IgD-negative memory B cell (primary cell): ENCODE measurements around the gene GFER. TPM values are rescaled to one million over a fixed set of nuclear protein-coding genes. Genes with fewer than 3 reads are reported as not detected.

Experiments used
- H3K27ac Mint-ChIP-seq, 3 donors: one replicate each; pipeline ENCODE4 v1.8.0; 2020 to 2022; ENCODE audit warnings: mild to moderate bottlenecking in 3 of 3, mixed read lengths in 3 of 3, moderate library complexity in 1 of 3
- H3K27me3 Mint-ChIP-seq: one replicate; pipeline ENCODE4 v1.8.0; 2021; ENCODE audit warnings: mixed read lengths
- H3K36me3 Mint-ChIP-seq: one replicate; pipeline ENCODE4 v1.8.0; 2020; ENCODE audit warnings: mild to moderate bottlenecking, mixed read lengths
- H3K4me1 Mint-ChIP-seq, 3 donors: one replicate each; pipeline ENCODE4 v1.8.0; 2020 to 2022; ENCODE audit warnings: mixed read lengths in 3 of 3, mild to moderate bottlenecking in 1 of 3
- H3K4me3 Mint-ChIP-seq, 4 donors: one replicate each; pipeline ENCODE4 v1.8.0; 2020 to 2022; ENCODE audit warnings: mild to moderate bottlenecking in 4 of 4, mixed read lengths in 4 of 4, moderate library complexity in 3 of 4
- H3K9me3 Mint-ChIP-seq, 3 donors: one replicate each; pipeline ENCODE4 v1.8.0; 2020 to 2021; ENCODE audit warnings: mixed read lengths in 3 of 3, mild to moderate bottlenecking in 1 of 3
- polyA plus RNA-seq: library from polyadenylated mRNA; unstranded; fragments of 300-500 nt; fragmentation: Illumina TruSeq; gene quantifications from one replicate; pipeline ENCODE4 v1.2.3, GENCODE V29; 2021

Gene GFER
- polyA plus RNA-seq, 1 donor from 2014 or later: 39.0 TPM

DNA sequence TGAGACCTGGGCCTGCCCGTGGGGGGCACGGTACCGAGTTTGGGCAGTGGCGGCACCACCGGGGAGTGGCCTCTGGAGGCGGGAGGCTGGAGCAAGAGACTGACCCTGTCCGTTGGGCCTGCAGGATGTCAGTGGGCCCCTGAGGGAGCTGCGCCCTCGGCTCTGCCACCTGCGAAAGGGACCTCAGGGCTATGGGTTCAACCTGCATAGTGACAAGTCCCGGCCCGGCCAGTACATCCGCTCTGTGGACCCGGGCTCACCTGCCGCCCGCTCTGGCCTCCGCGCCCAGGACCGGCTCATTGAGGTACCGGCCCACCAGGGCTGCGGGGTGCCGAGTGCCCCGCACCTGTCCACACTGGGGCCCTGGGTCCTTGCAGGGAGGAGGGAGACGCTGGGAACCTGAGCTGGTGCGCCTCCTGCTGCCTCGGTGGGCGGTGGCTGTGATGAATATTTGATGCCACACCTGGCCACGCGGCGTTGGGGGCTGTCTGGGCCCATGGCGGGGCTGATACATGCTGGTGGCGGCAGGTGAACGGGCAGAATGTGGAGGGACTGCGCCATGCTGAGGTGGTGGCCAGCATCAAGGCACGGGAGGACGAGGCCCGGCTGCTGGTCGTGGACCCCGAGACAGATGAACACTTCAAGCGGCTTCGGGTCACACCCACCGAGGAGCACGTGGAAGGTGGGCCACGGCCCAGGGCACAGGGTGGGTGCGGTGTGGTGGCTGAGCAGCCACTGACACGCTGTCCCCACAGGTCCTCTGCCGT is 52.4 kb downstream of the GFER start:
- H3K4me1 Mint-ChIP-seq: no peaks in the 10 kb centered on the region
- no peaks in the 10 kb centered on the region for H3K36me3 Mint-ChIP-seq
- H3K9me3 Mint-ChIP-seq: no peaks in the 10 kb centered on the region
- peak overlapping the region in 1 of 3 donors; percentile 78 for H3K27ac Mint-ChIP-seq
- peaks cover 2% of the 10 kb centered on the region for H3K27me3 Mint-ChIP-seq
- H3K4me3 Mint-ChIP-seq: no peak overlapping the region

DNA sequence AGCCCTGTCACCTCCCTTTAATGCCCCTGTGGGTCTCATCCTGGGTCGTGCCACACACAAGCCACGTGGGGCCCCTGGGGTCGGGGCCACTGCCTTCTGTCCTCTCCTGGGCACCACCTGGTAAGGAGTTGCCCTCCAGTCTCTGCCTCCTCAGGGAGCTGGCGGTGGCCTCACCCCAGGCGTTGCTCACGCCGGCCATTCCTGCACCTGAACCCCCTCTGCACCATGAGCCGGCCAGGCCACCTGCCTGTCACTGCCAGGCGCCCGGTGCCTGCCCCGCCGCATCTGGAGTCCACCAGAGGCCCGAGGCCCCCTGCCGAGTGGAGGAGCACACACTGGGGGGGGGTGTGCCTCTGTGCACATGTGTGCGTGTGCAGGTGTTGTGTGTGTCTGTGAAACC is 53.1 kb downstream of the GFER start:
- no peak overlapping the region for H3K4me3 Mint-ChIP-seq
- H3K36me3 Mint-ChIP-seq: no peaks in the 10 kb centered on the region
- H3K9me3 Mint-ChIP-seq: no peaks in the 10 kb centered on the region
- no peaks in the 10 kb centered on the region for H3K4me1 Mint-ChIP-seq
- peaks cover 2% of the 10 kb centered on the region for H3K27me3 Mint-ChIP-seq
- H3K27ac Mint-ChIP-seq: peak overlapping the region in 1 of 3 donors; percentile 78

Other genes with a start within 250 kb of the GFER start
- gene NME3, start 212.7 kb upstream of the GFER start, polyA plus RNA-seq: 66.1 TPM
- 1.5 TPM for gene EME2, start 211.4 kb upstream of the GFER start, polyA plus RNA-seq
- gene MRPS34, start 211.1 kb upstream of the GFER start, polyA plus RNA-seq: 156 TPM
- 55.2 TPM for gene SPSB3, start 201.6 kb upstream of the GFER start, polyA plus RNA-seq
- 76.9 TPM for gene NUBP2, start 201.2 kb upstream of the GFER start, polyA plus RNA-seq
- not detected for gene IGFALS, start 190.5 kb upstream of the GFER start, polyA plus RNA-seq
- 31.6 TPM for gene HAGH, start 157.4 kb upstream of the GFER start, polyA plus RNA-seq
- gene FAHD1, start 157.0 kb upstream of the GFER start, polyA plus RNA-seq: 19.0 TPM
- gene MEIOB, start 112.0 kb upstream of the GFER start, polyA plus RNA-seq: not detected
- gene HS3ST6, start 65.8 kb upstream of the GFER start, polyA plus RNA-seq: not detected
- gene MSRB1, start 41.0 kb upstream of the GFER start, polyA plus RNA-seq: 17.2 TPM
- gene RPL3L, start 29.5 kb upstream of the GFER start, polyA plus RNA-seq: not detected
- gene NDUFB10, start 24.7 kb upstream of the GFER start, polyA plus RNA-seq: 204 TPM
- gene RPS2, start 19.4 kb upstream of the GFER start, polyA plus RNA-seq: 6,339 TPM
- not detected for gene RNF151, start 17.3 kb upstream of the GFER start, polyA plus RNA-seq
- 52.0 TPM for gene TBL3, start 12.1 kb upstream of the GFER start, polyA plus RNA-seq
- not detected for gene NOXO1, start 2.7 kb upstream of the GFER start, polyA plus RNA-seq
- 4.9 TPM for gene SYNGR3, start 5.8 kb downstream of the GFER start, polyA plus RNA-seq
- gene ZNF598, start 25.6 kb downstream of the GFER start, polyA plus RNA-seq: 11.0 TPM
- gene NPW, start 35.6 kb downstream of the GFER start, polyA plus RNA-seq: not detected
- not detected for gene NHERF2, start 42.7 kb downstream of the GFER start, polyA plus RNA-seq
- 35.2 TPM for gene NTHL1, start 63.6 kb downstream of the GFER start, polyA plus RNA-seq
- 30.3 TPM for gene TSC2, start 63.8 kb downstream of the GFER start, polyA plus RNA-seq
- 7.4 TPM for gene PKD1, start 151.7 kb downstream of the GFER start, polyA plus RNA-seq
- 0.41 TPM for gene RAB26, start 164.4 kb downstream of the GFER start, polyA plus RNA-seq
- 7.0 TPM for gene TRAF7, start 171.6 kb downstream of the GFER start, polyA plus RNA-seq
- gene CASKIN1, start 212.4 kb downstream of the GFER start, polyA plus RNA-seq: not detected
- gene MLST8, start 221.3 kb downstream of the GFER start, polyA plus RNA-seq: 44.1 TPM
- gene BRICD5, start 226.7 kb downstream of the GFER start, polyA plus RNA-seq: 0.35 TPM
- gene PGP, start 230.6 kb downstream of the GFER start, polyA plus RNA-seq: 6.4 TPM
- gene E4F1, start 239.4 kb downstream of the GFER start, polyA plus RNA-seq: 23.2 TPM